ENCODE data around the gene DNAJC18. TPM values are rescaled to one million over a fixed set of nuclear protein-coding genes. Genes with fewer than 3 reads are reported as not detected.

The DNAJC18 gene
- polyA plus RNA-seq, 1 donor: 22.1 TPM

DNA sequence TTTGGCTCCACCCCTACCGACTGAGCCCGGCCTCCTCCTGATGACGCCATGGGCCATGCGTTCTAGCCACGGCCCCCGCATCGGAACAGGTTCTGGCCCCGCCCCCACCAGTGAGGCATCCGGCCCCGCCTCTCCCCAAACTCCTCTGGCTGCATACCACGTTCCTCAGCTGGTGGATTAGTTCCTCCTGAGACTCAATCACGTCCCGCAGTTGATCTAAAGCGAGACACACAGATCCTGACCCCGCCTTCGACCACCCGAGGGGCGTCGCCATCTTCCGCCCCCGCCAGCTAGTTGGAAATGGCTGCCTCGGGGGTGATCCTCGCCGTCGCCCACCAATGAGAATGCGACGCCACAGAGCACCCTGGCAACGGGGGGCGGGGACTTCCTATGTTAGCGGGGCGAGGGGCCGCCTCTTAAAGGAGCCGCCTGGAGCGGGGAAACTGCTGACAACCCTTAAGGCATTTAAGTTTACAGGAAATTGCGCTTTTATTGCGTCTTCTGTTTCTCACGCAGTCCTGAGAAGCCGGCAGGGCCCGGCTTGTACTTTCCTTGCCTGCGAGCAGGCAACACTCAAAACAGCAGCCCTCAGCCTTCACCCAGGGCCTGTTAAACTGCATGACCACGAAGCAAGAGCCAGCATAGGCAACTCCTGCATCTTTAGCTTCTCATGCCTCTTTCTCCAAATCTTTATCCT lies 35.4 kb downstream of the DNAJC18 start, which contains the start of gene SPATA24:
Gene SPATA24, minus strand, starts transcription at position 303 of the 697 bp plus-strand sequence. Its CDS starts 29 bp downstream, at position 274.
- DNase-seq (ENCODE audit: low read depth): peak; percentile 88

DNA sequence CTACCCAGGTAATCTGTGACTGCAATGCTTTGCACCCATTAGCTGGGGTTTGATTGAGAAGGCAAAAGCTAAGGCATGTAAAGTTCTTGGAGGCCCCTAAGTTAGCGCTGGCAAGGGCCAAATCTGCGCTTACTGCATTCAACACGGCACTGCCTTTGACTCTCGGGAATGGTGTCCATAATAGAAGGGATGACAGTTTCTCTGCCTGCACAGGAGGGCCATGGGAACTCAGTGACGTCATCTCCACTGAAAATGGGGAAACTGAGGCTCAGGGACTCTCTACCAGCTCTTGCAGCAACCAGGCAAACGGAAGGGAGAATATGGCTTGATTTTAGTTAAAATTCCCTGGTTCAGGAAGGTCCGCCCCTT lies 35.9 kb downstream of the DNAJC18 start:
- no peak for DNase-seq (ENCODE audit: low read depth)

DNA sequence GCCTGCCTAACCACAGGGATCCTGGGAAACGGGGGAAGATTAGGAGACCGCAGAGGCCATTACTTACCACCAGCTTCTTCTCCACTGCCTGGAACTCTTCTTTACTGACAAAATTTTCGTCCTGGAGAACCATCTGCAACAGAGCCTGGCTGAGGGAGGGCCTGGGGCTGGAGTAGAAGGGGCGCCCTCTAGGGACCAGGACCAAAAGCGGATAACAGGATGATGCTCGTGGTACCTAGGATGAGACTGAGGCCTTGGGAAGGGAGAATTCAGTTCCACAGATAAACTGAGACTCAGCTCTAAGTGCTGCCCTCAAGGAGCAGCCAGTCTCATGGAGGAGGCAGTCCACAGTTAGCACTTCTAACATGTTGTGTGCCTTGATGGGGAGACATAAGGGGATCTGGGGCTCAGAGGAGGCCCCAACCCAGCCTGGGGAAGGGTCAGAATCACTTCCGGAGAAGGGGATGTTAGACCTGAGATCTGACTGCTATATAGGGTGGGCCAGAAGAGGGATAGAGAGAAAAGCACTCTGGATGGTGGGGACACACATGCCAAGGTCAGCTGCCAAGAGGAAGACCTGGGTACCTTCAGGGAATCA lies 36.7 kb downstream of the DNAJC18 start:
- DNase-seq (ENCODE audit: low read depth): no peak

DNA sequence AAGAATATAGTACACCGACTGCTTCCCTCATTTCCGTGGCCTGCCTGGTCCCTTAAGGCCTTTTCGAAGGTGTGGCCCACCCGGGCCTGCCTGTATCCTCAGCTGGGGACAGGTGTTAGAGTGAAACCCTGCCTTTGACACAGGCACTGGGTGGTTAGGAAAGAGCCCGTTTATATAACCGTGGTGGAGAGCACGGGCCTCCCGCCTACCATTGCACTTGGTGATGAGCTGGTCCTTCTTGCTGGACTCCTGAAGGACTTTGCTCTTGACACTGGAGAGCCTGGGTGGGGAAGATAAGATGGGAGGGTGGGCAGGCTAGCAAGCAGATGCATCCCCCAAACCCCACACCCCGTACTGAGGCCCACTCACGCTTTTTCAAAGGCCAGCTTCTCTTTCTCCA lies 37.8 kb downstream of the DNAJC18 start:
- no peak for DNase-seq (ENCODE audit: low read depth)

DNA sequence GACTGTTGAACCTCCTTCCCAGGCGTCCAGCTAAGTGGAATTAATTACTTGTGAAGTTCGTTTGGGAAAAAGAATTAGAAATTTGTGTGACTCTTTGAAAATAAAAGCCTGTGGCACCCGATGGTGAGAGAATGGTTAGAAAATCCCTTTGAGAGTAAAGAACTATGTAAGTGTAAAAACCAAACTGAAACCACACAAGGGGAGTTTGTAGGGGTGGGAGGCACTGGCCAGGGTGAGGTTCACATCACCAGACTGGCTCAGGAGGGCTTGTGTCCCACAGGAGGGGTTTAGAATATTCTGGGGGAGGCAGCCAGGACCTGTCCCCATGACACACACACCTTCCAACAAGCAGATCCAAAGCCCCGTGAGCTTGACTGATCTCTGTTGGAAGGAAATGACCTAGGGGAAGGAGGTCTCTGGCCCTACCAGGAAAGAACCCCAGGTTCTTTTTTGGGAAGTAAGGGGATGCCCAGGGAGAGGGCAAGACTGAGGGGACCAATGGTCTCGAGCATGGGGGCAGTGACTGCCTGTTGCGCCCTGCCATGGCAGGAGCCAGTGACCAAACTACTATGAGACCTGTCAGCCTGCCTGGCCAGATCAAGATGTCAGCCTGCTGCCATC lies 39.7 kb downstream of the DNAJC18 start:
- DNase-seq (ENCODE audit: low read depth): no peak

DNA sequence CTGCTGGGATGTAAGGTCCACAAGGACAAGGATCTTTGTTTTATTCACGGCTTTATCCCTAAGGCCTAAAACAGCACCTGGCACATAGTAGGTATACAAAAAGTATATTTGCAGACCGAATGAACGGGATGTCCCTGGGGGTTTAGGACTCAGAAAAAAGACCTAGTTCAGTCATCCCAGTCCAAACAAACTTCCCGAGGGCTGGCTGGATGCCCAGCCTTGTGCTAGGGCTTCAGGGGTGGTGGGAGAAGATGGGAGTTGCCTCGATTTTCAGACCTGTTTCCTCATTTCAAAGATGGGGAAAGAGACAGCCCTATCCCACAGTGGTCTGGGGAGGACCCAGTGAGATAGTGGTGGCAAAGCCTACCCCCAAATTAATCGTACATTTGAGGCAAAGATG lies 41.4 kb downstream of the DNAJC18 start:
- DNase-seq (ENCODE audit: low read depth): no peak

DNA sequence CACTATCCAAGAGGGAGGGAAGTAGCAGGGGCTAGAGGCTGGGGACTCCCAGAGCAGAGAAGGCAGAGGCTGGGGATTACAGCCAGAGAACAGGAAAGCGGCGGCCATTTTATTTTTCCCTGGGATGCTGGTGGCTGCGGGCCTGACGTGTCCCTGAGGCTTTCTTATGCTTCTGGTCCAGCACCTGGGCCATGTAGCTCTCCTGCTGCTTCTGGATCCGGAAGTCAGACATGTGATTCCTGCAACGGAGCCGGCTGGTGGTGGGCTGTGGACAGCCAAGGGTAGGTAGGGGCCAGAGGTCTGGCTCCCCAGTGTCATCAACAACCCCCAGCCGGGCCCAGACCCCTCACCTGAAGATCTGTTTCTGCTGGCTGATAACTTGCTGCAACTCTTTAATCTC lies 42.6 kb downstream of the DNAJC18 start:
- no peak for DNase-seq (ENCODE audit: low read depth)

DNA sequence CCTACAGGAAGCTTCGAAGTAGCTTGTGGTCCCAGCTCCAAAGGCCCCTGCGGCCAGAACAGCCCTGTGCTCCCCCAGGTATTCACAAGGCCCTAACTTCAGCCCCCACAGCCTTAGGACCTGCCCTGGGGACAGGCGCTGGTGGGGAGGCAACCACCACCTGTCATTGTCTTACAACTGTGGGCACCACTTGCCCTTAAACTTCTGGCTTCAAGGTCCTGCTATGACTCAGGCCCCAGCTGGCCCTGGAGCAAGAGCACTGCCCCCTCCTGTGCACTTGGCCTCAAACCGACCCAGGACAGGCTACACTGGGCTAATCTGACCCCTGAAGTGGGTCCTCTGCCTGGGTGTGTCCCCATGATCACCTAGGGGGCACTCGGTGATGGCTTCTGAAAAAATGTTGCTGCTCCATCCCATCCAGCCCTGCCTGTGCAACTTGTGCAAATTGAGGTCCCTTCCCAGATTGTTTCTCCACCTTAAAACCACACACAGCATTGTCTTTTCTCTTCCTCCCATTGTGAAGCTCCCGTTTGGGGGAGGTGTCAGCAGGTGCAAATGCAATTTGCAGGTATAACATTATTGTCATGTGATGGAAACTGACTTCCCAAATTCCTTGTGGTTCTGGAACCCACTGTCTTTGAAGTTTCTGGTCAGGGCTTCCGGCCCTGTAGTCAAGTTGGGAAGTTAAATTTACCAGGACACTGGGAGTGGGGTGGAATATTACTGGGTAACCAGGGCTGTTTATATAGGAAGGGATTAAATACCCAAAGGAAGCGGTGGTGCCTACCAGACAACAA lies 43.3 kb downstream of the DNAJC18 start:
- DNase-seq (ENCODE audit: low read depth): no peak

DNA sequence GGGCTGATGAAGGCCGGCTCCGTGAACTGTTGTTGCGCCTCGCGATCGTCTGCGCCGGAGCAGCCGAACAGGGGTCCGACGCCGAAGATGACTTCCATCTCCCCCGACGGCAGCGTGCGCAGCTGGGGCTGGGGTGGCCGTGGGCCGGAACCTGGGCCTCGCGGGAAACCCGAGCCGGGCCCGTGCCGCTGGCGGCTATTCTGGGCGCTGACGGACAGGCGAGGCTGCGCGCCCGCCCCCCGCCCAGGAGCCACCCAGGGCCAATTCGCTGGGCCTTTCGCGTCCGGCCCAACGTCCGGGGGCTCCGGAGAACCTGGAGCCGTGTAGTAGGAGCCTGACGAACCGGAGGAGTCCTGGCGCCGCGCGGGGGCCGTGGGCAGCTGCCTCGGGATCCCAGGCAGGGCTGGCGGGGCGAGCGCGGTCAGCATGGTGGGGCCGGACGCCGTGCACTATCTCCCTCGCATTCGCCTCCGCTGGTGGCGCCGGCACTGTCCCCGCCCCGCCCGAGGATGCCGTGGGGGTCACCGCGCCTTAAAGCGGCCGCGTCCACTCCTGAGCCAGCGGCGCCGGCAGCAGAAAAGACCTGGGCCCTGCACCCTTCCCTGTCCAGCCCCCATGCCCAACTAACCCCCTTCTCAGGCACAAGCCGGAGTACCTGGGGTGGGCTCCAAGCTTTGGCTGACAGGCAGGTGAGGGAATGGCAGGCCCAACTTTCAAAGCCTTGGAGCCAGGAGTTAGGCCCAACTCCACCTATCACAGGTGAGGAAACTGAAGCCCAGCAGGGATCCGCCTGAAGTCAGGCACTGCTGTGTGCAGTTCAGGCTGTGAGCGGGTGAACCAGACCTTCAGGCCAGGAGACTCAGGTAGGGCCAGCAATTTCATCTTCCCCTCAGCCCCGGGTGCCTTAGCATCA lies 44.4 kb downstream of the DNAJC18 start, which contains the start of gene PROB1:
Gene PROB1, minus strand, starts transcription at position 451 of the 913 bp plus-strand sequence. Its CDS starts 23 bp downstream, at position 428.
- no peak for DNase-seq (ENCODE audit: low read depth)

DNA sequence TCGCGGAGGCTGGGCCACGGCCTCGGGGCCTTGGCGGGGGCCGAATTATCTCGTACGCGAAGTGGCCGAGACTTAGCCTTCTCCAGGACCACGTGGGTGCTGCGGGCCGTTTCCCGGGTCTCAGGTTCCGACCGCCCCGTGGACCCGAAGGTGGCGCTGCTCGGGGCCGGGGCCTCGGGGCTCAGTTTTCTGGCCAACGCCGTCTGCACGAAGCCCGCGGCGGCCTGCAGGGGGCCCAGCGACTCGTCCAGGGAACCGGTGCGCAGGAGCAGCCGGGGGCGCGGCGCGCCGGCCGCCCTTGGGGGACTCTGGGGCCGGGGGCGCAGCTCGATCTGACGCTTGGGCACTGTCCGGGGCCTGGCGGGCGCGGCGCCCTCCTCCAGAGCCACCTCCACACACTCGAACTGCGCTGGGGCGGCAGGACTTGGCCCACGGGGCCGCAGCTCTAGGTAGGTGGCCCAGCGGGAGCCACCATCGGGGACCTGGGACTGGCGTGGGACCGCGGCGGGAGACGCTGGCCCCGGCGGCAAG lies 45.1 kb downstream of the DNAJC18 start:
- DNase-seq (ENCODE audit: low read depth): no peak

DNA sequence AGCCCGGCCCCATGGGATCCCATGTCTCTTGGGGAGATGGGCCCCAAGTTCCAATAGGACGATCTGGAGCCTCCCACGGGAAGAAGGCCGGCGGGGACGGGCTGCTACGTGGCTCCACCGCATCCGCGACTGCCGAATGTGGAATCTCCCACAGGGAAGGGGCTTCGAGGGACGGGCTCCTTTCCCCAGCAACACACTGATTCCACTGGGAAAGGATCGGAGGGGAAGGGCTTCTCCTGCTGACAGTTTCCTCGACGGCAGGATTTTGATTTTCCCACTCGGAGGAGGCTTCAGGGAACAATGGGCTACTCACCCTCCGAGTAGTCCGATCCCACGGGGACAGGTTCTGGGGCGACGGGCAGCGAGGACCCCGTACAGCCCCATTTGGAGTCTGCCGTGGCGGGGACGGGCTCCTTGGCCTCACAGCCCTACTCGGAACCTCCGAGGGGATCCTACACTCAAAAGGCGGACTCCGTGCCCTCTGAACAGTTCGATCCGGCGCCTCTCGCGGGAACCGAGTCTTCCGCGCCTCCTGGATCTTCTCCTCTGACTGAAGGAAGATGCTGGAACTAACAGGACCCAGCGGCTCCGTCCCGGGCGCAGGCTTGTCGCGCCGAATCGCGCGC lies 45.7 kb downstream of the DNAJC18 start:
- no peak for DNase-seq (ENCODE audit: low read depth)

DNA sequence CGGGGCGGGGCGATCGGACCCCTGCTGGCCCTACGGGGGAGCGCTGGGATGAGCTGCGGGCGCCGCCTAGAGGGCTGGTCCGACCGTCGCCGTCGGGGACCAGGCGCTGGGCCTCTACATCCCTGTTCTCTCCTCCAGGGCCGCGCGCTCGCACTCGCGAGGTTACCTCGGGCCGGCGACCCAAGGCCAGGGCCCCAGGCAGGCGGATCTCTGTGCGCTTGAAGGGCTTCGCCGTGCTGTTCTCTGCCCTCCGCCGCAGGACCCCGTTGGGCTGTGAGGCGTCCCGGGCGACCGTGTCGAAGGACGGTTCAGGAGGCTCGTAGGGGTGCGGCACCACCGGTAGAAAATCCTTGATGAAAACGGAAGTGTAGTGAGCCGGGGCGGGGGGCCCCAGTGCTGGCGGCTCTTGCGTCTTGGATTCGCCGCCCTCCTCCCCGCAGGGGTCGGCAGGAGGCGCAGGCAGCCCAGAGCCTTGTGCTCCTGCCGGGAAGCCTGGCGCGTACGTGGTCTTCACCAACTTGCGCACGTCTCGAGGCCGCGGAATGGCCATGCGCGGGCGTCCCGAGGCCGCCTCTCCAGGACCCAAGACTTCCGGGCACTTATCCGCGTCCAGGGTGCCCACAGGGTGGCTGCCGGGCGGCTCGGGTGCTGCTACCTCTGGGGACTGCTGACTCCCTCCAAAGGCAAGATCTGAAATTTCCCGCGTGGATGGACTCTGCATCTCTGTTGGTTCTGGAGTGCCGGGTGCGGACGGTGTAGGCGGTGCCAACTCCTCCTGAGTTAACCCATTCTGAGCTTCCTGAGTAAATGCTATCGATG lies 46.4 kb downstream of the DNAJC18 start:
- no peak for DNase-seq (ENCODE audit: low read depth)

DNA sequence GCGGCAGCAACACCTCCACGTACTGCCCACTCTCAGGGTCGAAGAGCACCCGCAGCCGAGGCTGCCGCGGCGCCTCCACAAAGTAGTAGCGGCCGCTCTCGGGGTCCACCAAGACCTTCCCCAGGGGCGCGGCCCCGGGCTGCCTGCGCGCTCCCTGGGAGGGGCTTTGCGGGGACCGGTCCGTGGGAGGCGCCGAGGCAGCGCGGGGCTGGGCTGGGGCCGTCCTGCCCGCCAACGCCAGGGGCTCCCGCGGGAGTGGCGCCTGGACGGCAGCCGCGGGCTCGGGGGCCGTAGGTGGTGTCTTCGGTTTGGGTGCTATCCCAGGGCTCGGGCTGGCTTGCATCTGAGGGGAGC lies 47.0 kb downstream of the DNAJC18 start:
- no peak for DNase-seq (ENCODE audit: low read depth)

DNA sequence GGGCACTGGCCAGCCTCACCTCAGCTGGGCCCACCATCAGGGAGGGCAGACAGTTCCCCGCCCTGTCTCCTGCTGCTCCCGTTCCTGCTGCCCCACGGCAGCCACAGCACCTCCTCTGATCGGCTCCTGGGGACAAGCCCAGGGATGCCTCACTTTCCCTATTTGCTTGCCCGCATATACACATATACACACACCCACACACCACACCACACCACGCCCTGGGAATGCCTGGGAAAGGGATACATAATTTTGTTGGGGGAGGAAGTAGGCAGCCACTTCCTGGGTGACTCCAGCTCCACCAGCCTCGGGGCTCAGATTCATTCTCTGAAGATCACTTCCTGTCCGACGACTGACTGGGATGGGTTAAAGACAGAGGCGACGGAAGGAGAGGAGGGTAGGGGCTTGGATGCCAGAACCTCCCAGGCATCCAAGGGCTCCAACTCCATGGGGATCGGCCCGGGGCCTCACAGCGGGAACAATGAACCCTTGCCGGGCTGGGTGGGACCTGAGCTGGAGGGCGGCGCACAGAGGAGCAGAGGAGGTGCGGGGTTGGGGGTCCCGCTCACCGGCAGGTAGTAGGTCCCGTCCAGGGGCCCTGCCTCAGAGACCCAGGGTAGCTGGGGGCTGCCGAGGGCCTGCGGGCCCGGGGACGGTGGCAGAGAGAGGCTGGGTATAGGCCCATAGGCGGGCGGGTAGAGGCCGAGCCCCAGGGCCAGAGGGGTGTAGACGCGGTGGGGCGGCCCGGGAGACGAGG lies 47.6 kb downstream of the DNAJC18 start:
- DNase-seq (ENCODE audit: low read depth): no peak

DNA sequence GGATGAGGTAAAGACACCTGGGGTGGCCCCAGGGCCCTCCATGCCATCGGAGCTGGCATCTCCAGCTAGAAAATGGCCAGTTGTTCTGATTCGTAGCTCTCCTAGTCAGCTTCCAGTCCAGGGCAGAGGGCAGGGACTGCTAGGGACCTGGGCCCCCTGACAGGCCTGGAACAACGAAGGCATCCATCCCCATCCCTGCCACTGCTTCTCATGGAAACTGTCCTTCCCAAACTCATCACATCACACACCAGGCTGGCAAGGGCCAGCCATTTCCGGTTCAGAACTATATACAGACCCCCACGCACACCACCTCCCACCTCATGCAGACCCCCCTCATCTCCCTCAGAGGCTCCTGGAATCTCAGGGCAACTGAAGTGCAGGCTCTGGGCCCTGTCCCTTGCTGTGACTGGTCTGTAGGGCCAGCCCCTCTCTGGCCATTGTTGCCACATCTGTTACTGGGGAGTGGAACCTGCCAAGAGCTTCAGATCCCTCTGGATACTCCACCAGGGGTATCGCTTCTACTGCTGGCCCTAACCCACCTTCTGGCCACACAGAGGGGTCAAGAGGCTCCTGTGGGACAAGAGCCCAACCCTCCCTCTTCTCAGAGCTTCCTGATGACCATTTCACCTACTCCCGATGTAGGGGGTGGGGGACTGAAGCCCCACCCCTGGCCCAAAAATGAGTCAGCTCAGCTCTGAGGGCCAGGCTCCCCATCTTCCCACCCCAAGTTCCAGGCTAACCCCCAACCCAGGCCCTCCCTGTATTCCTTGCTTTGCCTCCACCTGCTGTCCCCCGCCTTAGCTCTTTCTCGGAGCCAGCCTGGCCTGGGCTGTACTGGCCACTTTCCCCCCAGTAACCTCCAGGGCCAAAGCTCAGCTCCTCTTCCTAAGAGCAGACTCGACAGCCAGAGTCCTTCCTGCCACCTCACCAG lies 48.4 kb downstream of the DNAJC18 start:
- DNase-seq (ENCODE audit: low read depth): no peak

DNA sequence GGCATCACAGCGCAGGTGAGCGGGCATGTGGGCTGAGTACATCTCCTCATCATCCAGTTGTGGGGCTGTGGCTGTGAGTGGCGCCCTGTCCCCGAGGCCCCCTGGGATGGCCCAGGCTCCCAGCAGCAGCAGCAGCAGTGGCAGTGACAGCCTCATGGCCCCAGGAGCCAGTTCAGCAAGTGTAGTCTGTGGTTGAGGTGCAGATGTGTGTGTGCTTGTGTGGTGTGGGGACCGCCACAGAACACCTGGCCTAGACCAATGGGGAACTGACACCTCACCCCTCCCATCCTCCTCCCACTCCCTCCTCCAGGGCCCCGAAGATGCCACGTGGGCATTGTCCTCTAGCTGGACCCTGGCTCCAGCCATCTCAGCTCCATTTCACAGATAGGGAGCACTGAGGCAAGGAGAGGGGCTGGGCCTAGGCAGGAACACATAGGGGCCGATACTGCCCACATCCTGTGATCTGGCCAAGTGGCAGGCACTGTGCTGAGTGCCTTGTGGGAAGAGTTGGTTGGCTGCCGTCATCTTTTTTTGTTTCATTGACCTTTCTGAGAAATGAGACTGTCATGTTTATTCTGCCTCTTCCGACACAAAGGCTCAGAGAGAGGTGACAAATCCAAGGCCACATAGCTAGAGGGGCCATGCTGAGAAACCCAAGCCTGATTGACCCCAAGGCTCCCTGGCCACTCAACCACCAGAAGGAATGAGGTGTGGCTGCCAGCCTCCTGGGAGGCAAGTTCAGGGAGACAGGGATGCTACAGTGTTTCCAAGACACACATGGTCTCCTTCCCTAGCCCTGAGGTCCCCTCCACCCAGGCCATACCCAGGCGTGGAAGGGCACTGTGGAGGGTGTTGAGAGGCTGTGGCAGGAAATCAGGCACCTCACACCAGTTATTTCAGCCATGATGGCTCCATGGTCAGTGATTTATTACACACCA lies 49.4 kb downstream of the DNAJC18 start, which contains the start of gene MZB1:
Gene MZB1, minus strand, starts transcription at position 213 of the 938 bp plus-strand sequence. Its CDS starts 57 bp downstream, at position 156.
- no peak for DNase-seq (ENCODE audit: low read depth)
